Mesenchymal stem cell (in vitro differentiated cells and primary cell): Measurements from ENCODE around the gene WDR49.

Source experiments
- DNase-seq: peaks from one replicate; pipeline ENCODE4 v3.0.0-alpha.2; 2013
- H2AFZ ChIP-seq: one replicate; pipeline ENCODE4 v1.6.1; 2013; ENCODE audit warnings: low read depth, mild to moderate bottlenecking, control low read depth, inconsistent platforms, low read length, moderate library complexity
- H2AK5ac ChIP-seq: 2 replicates; pipeline ENCODE4 v1.6.1; 2013; ENCODE audit warnings: low read length, moderate library complexity, mild to moderate bottlenecking, inconsistent platforms; ENCODE audit not compliant: severe bottlenecking
- H2BK120ac ChIP-seq: one replicate; pipeline ENCODE4 v1.6.1; 2013; ENCODE audit warnings: low read depth, mild to moderate bottlenecking, inconsistent platforms, low read length, moderate library complexity
- H2BK12ac ChIP-seq, 2 experiments: one replicate each; pipeline ENCODE4 v1.6.1; 2013; ENCODE audit warnings: inconsistent platforms in 2 of 2, low read length in 2 of 2, mild to moderate bottlenecking in 2 of 2, moderate library complexity in 2 of 2, control low read depth in 1 of 2
- H2BK15ac ChIP-seq: one replicate; pipeline ENCODE4 v1.6.1; 2013; ENCODE audit warnings: mild to moderate bottlenecking, low read depth, inconsistent platforms; ENCODE audit not compliant: poor library complexity, severe bottlenecking
- H2BK5ac ChIP-seq: 2 replicates; pipeline ENCODE4 v1.6.1; 2013; ENCODE audit warnings: low read depth, mild to moderate bottlenecking, low read length, control low read depth, inconsistent platforms; ENCODE audit not compliant: poor library complexity, severe bottlenecking
- H3K14ac ChIP-seq, 2 experiments: one replicate each; pipeline ENCODE4 v1.6.1; 2013; ENCODE audit warnings: inconsistent platforms in 2 of 2, low read length in 2 of 2, control low read depth in 1 of 2, mild to moderate bottlenecking in 1 of 2, moderate library complexity in 1 of 2
- H3K18ac ChIP-seq, 2 experiments: one replicate each; pipeline ENCODE4 v1.6.1; 2013; ENCODE audit warnings: inconsistent platforms in 2 of 2, low read length in 2 of 2, control low read depth in 1 of 2, low read depth in 1 of 2, mild to moderate bottlenecking in 1 of 2
- H3K23ac ChIP-seq, 2 experiments: one replicate each; pipeline ENCODE4 v1.6.1; 2013; ENCODE audit warnings: inconsistent platforms in 2 of 2, low read length in 2 of 2, mild to moderate bottlenecking in 2 of 2, moderate library complexity in 2 of 2, control low read depth in 1 of 2
- H3K27ac ChIP-seq: 2 replicates; pipeline ENCODE4 v1.5.1; 2013; ENCODE audit warnings: mild to moderate bottlenecking, moderate library complexity, low read length, control low read depth, inconsistent platforms; ENCODE audit not compliant: poor library complexity, severe bottlenecking
- H3K27me3 ChIP-seq, 2 experiments: 2 replicates each; pipeline versions ENCODE4 v1.6.1 to v1.7.0; 2013; ENCODE audit warnings: low read length in 2 of 2, mild to moderate bottlenecking in 2 of 2, moderate library complexity in 2 of 2, control low read depth in 1 of 2, inconsistent platforms in 1 of 2; ENCODE audit not compliant: control insufficient read depth in 1 of 2, insufficient read depth in 1 of 2
- H3K36me3 ChIP-seq, 2 experiments: 2 replicates each; pipeline versions ENCODE4 v1.6.1 to v1.7.0; 2013; ENCODE audit warnings: low read length in 2 of 2, control low read depth in 1 of 2, inconsistent platforms in 1 of 2, low read depth in 1 of 2, mild to moderate bottlenecking in 1 of 2; ENCODE audit not compliant: insufficient read depth in 2 of 2, control insufficient read depth in 1 of 2
- H3K4ac ChIP-seq, 2 experiments: one replicate each; pipeline ENCODE4 v1.6.1; 2013; ENCODE audit warnings: inconsistent platforms in 2 of 2, low read length in 2 of 2, mild to moderate bottlenecking in 2 of 2, moderate library complexity in 2 of 2, control low read depth in 1 of 2, low read depth in 1 of 2
- H3K4me1 ChIP-seq: 2 replicates; pipeline ENCODE4 v1.6.1; 2013; ENCODE audit warnings: low read depth, low read length, control low read depth; ENCODE audit not compliant: control insufficient read depth, insufficient read depth
- H3K4me2 ChIP-seq: 2 replicates; pipeline ENCODE4 v1.6.1; 2013; ENCODE audit warnings: low read length, mild to moderate bottlenecking, inconsistent platforms; ENCODE audit not compliant: poor library complexity, severe bottlenecking
- H3K4me3 ChIP-seq, 2 experiments: 2 replicates each; pipeline versions ENCODE4 v1.5.1 to v1.7.0; 2013; ENCODE audit warnings: low read length in 2 of 2, mild to moderate bottlenecking in 2 of 2, control low read depth in 1 of 2, low read depth in 1 of 2; ENCODE audit not compliant: insufficient read depth in 1 of 2
- H3K79me1 ChIP-seq: replicated peaks from 2 replicates; pipeline ENCODE4 v1.6.1; 2013; ENCODE audit warnings: mild to moderate bottlenecking, control low read depth, low read length, inconsistent platforms; ENCODE audit not compliant: poor library complexity, severe bottlenecking
- H3K9ac ChIP-seq: 2 replicates; pipeline ENCODE4 v1.7.0; 2013; ENCODE audit warnings: mild to moderate bottlenecking, low read length, moderate library complexity
- H3K9me3 ChIP-seq: 2 replicates; pipeline ENCODE4 v1.7.0; 2013; ENCODE audit warnings: mild to moderate bottlenecking, low read length; ENCODE audit not compliant: control insufficient read depth
- H4K8ac ChIP-seq: one replicate; pipeline ENCODE4 v1.6.1; 2013; ENCODE audit warnings: inconsistent platforms, mild to moderate bottlenecking, low read length, moderate library complexity
- H4K91ac ChIP-seq: one replicate; pipeline ENCODE4 v1.6.1; 2013; ENCODE audit warnings: mild to moderate bottlenecking, low read length, inconsistent platforms
- WGBS: methylation state at CpG from one replicate; pipeline ENCODE4 v1.1.7; 2013; ENCODE audit warnings: mixed read lengths; 5-methylcytosine and 5-hydroxymethylcytosine counted together

The WDR49 gene

GRCh38 chr3:167450675-167451074 lies 203.1 kb downstream of the WDR49 start:
- Histone ChIP-seq H3K36me3 (no peaks in the 10 kb centered on the region), H3K4me2 (no peak overlapping the region), H2AK5ac (no peak overlapping the region), H3K14ac (no peak overlapping the region), H2BK120ac (no peak overlapping the region), H3K9me3 (no peaks in the 10 kb centered on the region), H4K8ac (no peak overlapping the region), H2BK12ac (no peak overlapping the region), H3K9ac (no peak overlapping the region), H3K27ac (no peak overlapping the region), H3K4ac (no peak overlapping the region), H3K4me1 (no peaks in the 10 kb centered on the region), H2BK15ac (no peak overlapping the region), H3K27me3 (no peaks in the 10 kb centered on the region), H4K91ac (no peak overlapping the region), H3K79me1 (no peaks in the 10 kb centered on the region), H3K23ac (no peak overlapping the region), H2AFZ (no peak overlapping the region), H2BK5ac (no peak overlapping the region), H3K4me3 (no peak overlapping the region), H3K18ac (no peak overlapping the region)
- no CpG with 5 or more reads among the region's 2 CpGs for WGBS
- no peak for DNase-seq

- Histone ChIP-seq H3K4me2 (no peak overlapping the region), H3K18ac (no peak overlapping the region), H2BK15ac (no peak overlapping the region), H3K79me1 (no peaks in the 10 kb centered on the region), H3K23ac (no peak overlapping the region), H3K27ac (no peak overlapping the region), H2AFZ (no peak overlapping the region), H3K4me1 (no peaks in the 10 kb centered on the region), H3K9me3 (no peaks in the 10 kb centered on the region), H2AK5ac (no peak overlapping the region), H4K8ac (no peak overlapping the region), H3K4me3 (no peak overlapping the region), H2BK120ac (no peak overlapping the region), H3K4ac (no peak overlapping the region), H2BK5ac (no peak overlapping the region), H3K27me3 (no peaks in the 10 kb centered on the region), H2BK12ac (no peak overlapping the region), H3K36me3 (no peaks in the 10 kb centered on the region), H3K14ac (no peak overlapping the region), H4K91ac (no peak overlapping the region), H3K9ac (no peak overlapping the region)
- WGBS: 95% methylated on average over 4 of the region's 5 CpGs
- DNase-seq: no peak
Measured at GRCh38 chr3:167450195-167450594, 203.5 kb downstream of the WDR49 start.

- Histone ChIP-seq H3K27me3 (no peaks in the 10 kb centered on the region), H2BK5ac (no peak overlapping the region), H2AFZ (no peak overlapping the region), H3K9me3 (no peaks in the 10 kb centered on the region), H3K9ac (no peak overlapping the region), H2BK15ac (no peak overlapping the region), H3K36me3 (no peaks in the 10 kb centered on the region), H3K4ac (no peak overlapping the region), H3K79me1 (no peaks in the 10 kb centered on the region), H2AK5ac (no peak overlapping the region), H2BK12ac (no peak overlapping the region), H3K4me2 (no peak overlapping the region), H3K27ac (no peak overlapping the region), H3K4me3 (no peak overlapping the region), H4K8ac (no peak overlapping the region), H3K23ac (no peak overlapping the region), H4K91ac (no peak overlapping the region), H3K14ac (no peak overlapping the region), H3K18ac (no peak overlapping the region), H2BK120ac (no peak overlapping the region), H3K4me1 (no peaks in the 10 kb centered on the region)
- no peak for DNase-seq
Measured at GRCh38 chr3:167445491-167445890, 208.3 kb downstream of the WDR49 start.

GRCh38 chr3:167441256-167441655 lies 212.5 kb downstream of the WDR49 start:
- H2BK15ac ChIP-seq: no peak overlapping the region
- no peak overlapping the region for H2BK12ac ChIP-seq

More at GRCh38 chr3:167441256-167441655, 212.5 kb downstream of the WDR49 start:
- Histone ChIP-seq H3K14ac (no peak overlapping the region), H3K9me3 (no peaks in the 10 kb centered on the region), H4K8ac (no peak overlapping the region), H3K9ac (no peak overlapping the region), H3K4me1 (no peaks in the 10 kb centered on the region), H3K23ac (no peak overlapping the region), H3K79me1 (no peaks in the 10 kb centered on the region), H3K4me3 (no peak overlapping the region), H3K4ac (no peak overlapping the region), H3K18ac (no peak overlapping the region), H3K27me3 (no peaks in the 10 kb centered on the region), H2BK5ac (no peak overlapping the region), H3K4me2 (no peak overlapping the region), H3K27ac (no peak overlapping the region), H2AK5ac (no peak overlapping the region), H3K36me3 (no peaks in the 10 kb centered on the region), H2AFZ (no peak overlapping the region), H2BK120ac (no peak overlapping the region), H4K91ac (no peak overlapping the region)
- no peak for DNase-seq
- WGBS: no CpG with 5 or more reads among the region's 2 CpGs
